ENCODE measurements around the gene PXT1. TPM values are rescaled to one million over a fixed set of nuclear protein-coding genes. Genes with fewer than 3 reads are reported as not detected.
"Not testable (repeated sequence)": the region's sequence is repeated elsewhere in the genome, so short reads cannot be mapped to it uniquely, and the experiment has no call there.

Gene PXT1
- total RNA-seq, 2 experiments from 2014 or later = 0.22 to 0.36 TPM

- no peak overlapping the region for H3K27ac Mint-ChIP-seq
- H3K36me3 Mint-ChIP-seq (ENCODE audit: low read depth) = no peaks in the 10 kb centered on the region
- H3K4me3 Mint-ChIP-seq = no peak overlapping the region
- CTCF ChIA-PET = interaction anchor here (0.6 to 1.1 kb wide), 2 partner anchors 8 to 10 kb away, joined by 3 to 4 read pairs; no protein-coding TSS in a partner anchor
- TF ChIP-seq, protein P1, sequence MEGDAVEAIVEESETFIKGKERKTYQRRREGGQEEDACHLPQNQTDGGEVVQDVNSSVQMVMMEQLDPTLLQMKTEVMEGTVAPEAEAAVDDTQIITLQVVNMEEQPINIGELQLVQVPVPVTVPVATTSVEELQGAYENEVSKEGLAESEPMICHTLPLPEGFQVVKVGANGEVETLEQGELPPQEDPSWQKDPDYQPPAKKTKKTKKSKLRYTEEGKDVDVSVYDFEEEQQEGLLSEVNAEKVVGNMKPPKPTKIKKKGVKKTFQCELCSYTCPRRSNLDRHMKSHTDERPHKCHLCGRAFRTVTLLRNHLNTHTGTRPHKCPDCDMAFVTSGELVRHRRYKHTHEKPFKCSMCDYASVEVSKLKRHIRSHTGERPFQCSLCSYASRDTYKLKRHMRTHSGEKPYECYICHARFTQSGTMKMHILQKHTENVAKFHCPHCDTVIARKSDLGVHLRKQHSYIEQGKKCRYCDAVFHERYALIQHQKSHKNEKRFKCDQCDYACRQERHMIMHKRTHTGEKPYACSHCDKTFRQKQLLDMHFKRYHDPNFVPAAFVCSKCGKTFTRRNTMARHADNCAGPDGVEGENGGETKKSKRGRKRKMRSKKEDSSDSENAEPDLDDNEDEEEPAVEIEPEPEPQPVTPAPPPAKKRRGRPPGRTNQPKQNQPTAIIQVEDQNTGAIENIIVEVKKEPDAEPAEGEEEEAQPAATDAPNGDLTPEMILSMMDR (IDR thresholded peaks at IDR 0.05) = no peak
- no peaks in the 10 kb centered on the region for H3K27me3 Mint-ChIP-seq
- ATAC-seq = no peak
- DNase-seq = no peak
- no peaks in the 10 kb centered on the region for H3K4me1 Mint-ChIP-seq (ENCODE audit: low read depth)
- intact Hi-C loops (cut with micrococcal nuclease) = loop anchor here (10.0 kb wide), 1 partner anchor 244 kb away; no protein-coding TSS in a partner anchor
- no peaks in the 10 kb centered on the region for H3K9me3 Mint-ChIP-seq
- POLR2A ChIA-PET = interaction anchor here (0.8 to 0.9 kb wide), 2 partner anchors 18 to 20 kb away, joined by 3 to 4 read pairs; no protein-coding TSS in a partner anchor
Measured at GRCh38 chr6:36368421-36368820, 74.2 kb downstream of the PXT1 start.

- H3K9me3 Mint-ChIP-seq = no peaks in the 10 kb centered on the region
Measured at GRCh38 chr6:36367743-36368142, 74.9 kb downstream of the PXT1 start.

DNA sequence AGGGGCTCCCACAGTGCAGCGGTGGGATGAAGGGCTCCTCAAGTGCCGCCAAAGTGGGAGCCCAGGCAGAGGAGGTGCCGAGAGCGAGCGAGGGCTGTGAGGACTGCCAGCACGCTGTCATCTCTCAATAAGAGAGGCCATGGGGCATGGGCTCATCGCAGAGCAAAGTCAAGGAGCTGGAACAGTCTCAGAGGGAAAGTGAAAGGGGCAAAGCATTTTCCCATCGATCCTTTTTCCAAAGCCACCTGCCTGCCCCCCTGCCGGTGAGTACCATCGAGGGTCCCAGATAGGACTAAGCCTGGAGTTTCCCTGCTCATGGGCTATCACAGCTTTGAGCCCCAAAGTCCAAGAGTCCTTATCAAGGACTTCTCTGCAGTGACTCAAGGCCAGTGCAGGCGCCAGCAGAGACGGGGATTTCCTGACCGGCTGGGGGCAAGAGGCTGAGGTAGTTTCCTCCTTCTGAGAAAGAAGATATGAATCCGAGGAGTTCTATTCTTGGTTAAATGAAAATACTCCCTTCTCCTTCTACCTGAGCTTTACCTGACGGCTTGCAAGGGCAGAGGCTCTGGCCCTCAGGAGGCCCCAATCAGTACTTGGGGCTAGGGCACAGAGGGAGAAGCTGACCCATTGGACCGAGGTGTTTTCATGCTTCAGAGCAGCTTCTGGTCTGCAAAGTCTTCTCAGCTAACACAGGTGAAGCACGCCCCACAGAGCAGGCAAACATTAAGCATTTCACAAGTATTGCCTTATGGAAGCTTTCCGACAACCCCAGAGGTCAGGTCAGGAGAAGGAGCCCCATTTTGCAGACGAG, 77.8 kb downstream of the PXT1 start:
- H3K9me3 Mint-ChIP-seq = no peaks in the 10 kb centered on the region
- ChIA-PET CTCF (interaction anchor here (2.2 to 9.0 kb wide), 2 partner anchors 24 to 62 kb away, joined by 7 to 63 read pairs; no protein-coding TSS in a partner anchor), POLR2A (interaction anchor here (0.5 kb wide), 1 partner anchor 16 kb away, joined by 3 read pairs; no protein-coding TSS in a partner anchor)
- no peak overlapping the region for H3K27ac Mint-ChIP-seq
- TF ChIP-seq, protein P1 (IDR thresholded peaks at IDR 0.05) = no peak
- DNase-seq = peak; percentile 23
- H3K27me3 Mint-ChIP-seq = no peaks in the 10 kb centered on the region
- intact Hi-C loops (cut with micrococcal nuclease) = loop anchor here (5.0 to 10.0 kb wide), 2 partner anchors 63 to 240 kb away; no protein-coding TSS in a partner anchor
- no peaks in the 10 kb centered on the region for H3K4me1 Mint-ChIP-seq (ENCODE audit: low read depth)
- ATAC-seq = peak; percentile 51
- H3K4me3 Mint-ChIP-seq = no peak overlapping the region
- H3K36me3 Mint-ChIP-seq (ENCODE audit: low read depth) = no peaks in the 10 kb centered on the region

More at GRCh38 chr6:36367743-36368142, 74.9 kb downstream of the PXT1 start:
- H3K27ac Mint-ChIP-seq = no peak overlapping the region
- no peaks in the 10 kb centered on the region for H3K27me3 Mint-ChIP-seq
- no peaks in the 10 kb centered on the region for H3K4me1 Mint-ChIP-seq (ENCODE audit: low read depth)
- TF ChIP-seq, protein P1 (IDR thresholded peaks at IDR 0.05) = no peak
- H3K36me3 Mint-ChIP-seq (ENCODE audit: low read depth) = no peaks in the 10 kb centered on the region
- ChIA-PET CTCF (no interaction called here), POLR2A (no interaction called here)
- no peak overlapping the region for H3K4me3 Mint-ChIP-seq
- DNase-seq (no peak), ATAC-seq (no peak)
- intact Hi-C loops (cut with micrococcal nuclease) = loop anchor here (10.0 kb wide), 1 partner anchor 243 kb away; no protein-coding TSS in a partner anchor

GRCh38 chr6:36364061-36364635, 78.5 kb downstream of the PXT1 start:
- intact Hi-C loops (cut with micrococcal nuclease) = loop anchor here (5.0 to 10.0 kb wide), 2 partner anchors 62 to 239 kb away; no protein-coding TSS in a partner anchor
- not testable (repeated sequence) for DNase-seq; H3K9me3 Mint-ChIP-seq; H3K27ac Mint-ChIP-seq; H3K4me3 Mint-ChIP-seq; H3K4me1 Mint-ChIP-seq (ENCODE audit: low read depth); ATAC-seq; H3K27me3 Mint-ChIP-seq; H3K36me3 Mint-ChIP-seq (ENCODE audit: low read depth)
- ChIA-PET POLR2A (interaction anchor here (0.5 kb wide), 1 partner anchor 15 kb away, joined by 3 read pairs; no protein-coding TSS in a partner anchor), CTCF (interaction anchor here (2.2 to 11.6 kb wide), 3 partner anchors 23 to 61 kb away, joined by 7 to 136 read pairs (median 63); partner anchors contain the start of gene BNIP5)

- H3K4me3 Mint-ChIP-seq; H3K36me3 Mint-ChIP-seq (ENCODE audit: low read depth); H3K27me3 Mint-ChIP-seq; ATAC-seq; DNase-seq; H3K9me3 Mint-ChIP-seq; H3K27ac Mint-ChIP-seq; H3K4me1 Mint-ChIP-seq (ENCODE audit: low read depth): not testable (repeated sequence)
- POLR2A ChIA-PET = interaction anchor here (0.6 kb wide), 1 partner anchor 43 kb away, joined by 3 read pairs; no protein-coding TSS in a partner anchor
- CTCF ChIA-PET = interaction anchor here (9.0 to 11.6 kb wide), 2 partner anchors 23 to 61 kb away, joined by 63 to 136 read pairs; partner anchors contain the start of gene BNIP5
- intact Hi-C loops (cut with micrococcal nuclease) = loop anchor here (5.0 to 10.0 kb wide), 2 partner anchors 61 to 239 kb away; no protein-coding TSS in a partner anchor
Measured at GRCh38 chr6:36363371-36363752, 79.3 kb downstream of the PXT1 start.
